Fibroblast of the aortic adventitia (primary cell): Measurements from ENCODE around the gene SEMA3C. TPM values are rescaled to one million over a fixed set of nuclear protein-coding genes. Genes with fewer than 3 reads are reported as not detected.

Experiments used
- DNase-seq: peaks from one replicate; pipeline ENCODE4 v3.0.0-alpha.2; 2010; ENCODE audit warnings: low read depth
- H3K4me3 ChIP-seq: 2 replicates; pipeline ENCODE4 v1.5.1; 2011; ENCODE audit warnings: low read depth, mild to moderate bottlenecking, control low read depth, low read length, moderate library complexity
- CTCF ChIP-seq: IDR thresholded peaks from 2 replicates; pipeline ENCODE4 v1.5.1; 2011; ENCODE audit warnings: mild to moderate bottlenecking, low read length, control low read depth, inconsistent platforms; ENCODE audit not compliant: insufficient read depth
- total RNA-seq: library from RNA; depleted of rRNA; stranded (reverse); fragments of >200 nt; gene quantifications from 2 replicates; pipeline ENCODE4 v1.2.3, GENCODE V29; 2012; ENCODE audit warnings: low replicate concordance

The SEMA3C gene
- total RNA-seq, 1 donor, result 208 TPM

GRCh38 chr7:80783186-80783677 is 135.6 kb downstream of the SEMA3C start:
- no peak overlapping the region for H3K4me3 ChIP-seq
- no peak for TF ChIP-seq CTCF
- no peak for DNase-seq

DNA sequence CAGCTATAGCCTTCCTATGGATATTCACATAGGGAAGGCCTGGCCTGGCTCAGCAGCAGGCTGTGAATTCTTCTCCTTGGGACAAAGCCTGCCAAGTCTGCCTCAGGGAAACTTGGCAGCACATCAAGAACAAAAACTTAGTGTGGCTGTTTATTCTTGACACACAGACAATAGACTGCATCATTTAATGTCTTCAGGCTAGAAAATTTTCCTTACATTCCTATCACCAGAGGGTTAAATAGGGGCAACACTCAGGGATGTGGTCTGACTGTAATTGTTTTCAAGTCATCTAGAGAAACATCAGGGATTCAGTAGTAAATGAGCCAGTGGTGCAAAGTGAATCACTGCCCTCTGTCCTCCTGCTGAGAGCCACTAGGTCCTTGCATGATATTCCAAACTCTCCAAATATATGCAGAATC is 137.3 kb downstream of the SEMA3C start:
- peak; percentile 91 for DNase-seq
- TF ChIP-seq CTCF, result no peak
- H3K4me3 ChIP-seq, result no peak overlapping the region

GRCh38 chr7:80781146-80781545 is 137.7 kb downstream of the SEMA3C start:
- TF ChIP-seq CTCF, result no peak
- peak; percentile 62 for DNase-seq
- H3K4me3 ChIP-seq, result no peak overlapping the region

DNA sequence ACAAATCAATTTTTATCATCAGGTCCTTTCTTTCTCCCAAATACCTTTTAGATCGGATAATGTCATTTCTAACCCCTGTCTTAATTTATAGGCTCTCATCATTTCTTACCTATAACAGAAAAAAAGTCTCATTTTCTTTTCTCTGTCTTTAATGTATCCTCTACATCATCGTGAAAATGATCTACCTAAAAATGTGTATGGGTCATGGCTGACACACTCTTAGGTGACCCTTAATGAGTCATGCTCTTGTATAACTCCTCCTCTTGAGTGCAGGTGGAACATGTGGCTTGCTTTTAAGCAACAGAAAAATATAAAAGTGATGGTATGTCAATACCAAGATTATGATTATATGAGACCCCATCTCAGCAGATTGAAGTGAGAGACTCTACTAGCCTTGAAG is 139.4 kb downstream of the SEMA3C start:
- no peak overlapping the region for H3K4me3 ChIP-seq
- DNase-seq, result no peak
- no peak for TF ChIP-seq CTCF

DNA sequence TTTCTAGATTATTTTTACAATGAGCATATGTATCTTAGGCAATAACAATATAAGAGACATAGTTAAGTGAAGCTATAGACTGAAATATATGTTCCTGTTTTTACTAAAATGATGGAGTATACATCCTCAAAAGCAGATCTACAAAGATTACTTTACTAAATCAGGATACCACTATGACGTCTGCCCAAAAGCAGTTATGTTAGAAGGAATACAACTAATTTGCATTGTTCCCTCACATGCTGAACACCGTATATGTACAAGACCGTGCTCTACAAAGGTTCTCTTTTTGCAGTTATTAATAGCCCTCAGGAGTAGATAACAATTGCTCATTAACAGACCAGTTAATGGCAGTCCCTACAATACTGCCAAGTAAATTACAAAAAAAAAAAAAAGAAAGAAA is 143.0 kb downstream of the SEMA3C start:
- TF ChIP-seq CTCF, result no peak

GRCh38 chr7:80775482-80775881 is 143.4 kb downstream of the SEMA3C start:
- no peak overlapping the region for H3K4me3 ChIP-seq
- DNase-seq, result no peak
- no peak for TF ChIP-seq CTCF

More for the DNA sequence above, 143.0 kb downstream of the SEMA3C start:
- no peak overlapping the region for H3K4me3 ChIP-seq
- no peak for DNase-seq

DNA sequence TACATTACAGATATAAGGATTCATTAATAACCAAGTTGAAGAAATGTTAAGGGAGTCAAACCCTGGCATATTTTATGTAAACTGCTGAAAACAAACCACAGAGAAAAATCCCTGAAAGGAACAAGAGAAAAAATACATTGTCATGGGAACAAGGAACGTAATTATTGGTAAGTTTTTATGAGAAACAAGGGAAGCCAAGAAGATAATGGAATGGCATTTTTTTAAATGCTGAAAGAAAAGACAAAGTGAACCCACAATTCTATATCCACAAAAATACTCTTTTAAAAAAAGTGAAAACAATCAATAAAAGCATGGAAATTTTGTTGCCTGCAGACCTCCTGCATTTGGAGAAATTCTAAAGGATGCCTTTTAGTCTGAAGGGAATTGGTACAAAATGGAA is 144.0 kb downstream of the SEMA3C start:
- TF ChIP-seq CTCF, result no peak
- no peak overlapping the region for H3K4me3 ChIP-seq
- DNase-seq, result no peak
